ENCODE measurements around the gene NT5C1A. TPM values are rescaled to one million over a fixed set of nuclear protein-coding genes. Genes with fewer than 3 reads are reported as not detected.
A peak's percentile ranks its signal among the peaks of the same experiment; 100 is the strongest.

Gene NT5C1A
- total RNA-seq, 2 donors from 2014 or later = 0.91 TPM; not detected in 1

- Histone ChIP-seq H3K9me3 (no peaks in the 10 kb centered on the region), H3K4me1 (replicated peaks) (no peaks in the 10 kb centered on the region), H3K36me3 (no peaks in the 10 kb centered on the region), H3K27ac (peak overlapping the region; percentile 22 to 45), H3K27me3 (replicated peaks; ENCODE audit: insufficient read depth) (no peaks in the 10 kb centered on the region), H3K4me3 (no peak overlapping the region)
- WGBS = 81% methylated on average over 12 of the region's 12 CpGs
- TF ChIP-seq POLR2AphosphoS5 (IDR thresholded peaks at IDR 0.05) = no peak
- TF ChIP-seq CTCF (IDR thresholded peaks at IDR 0.05) = no peak
- TF ChIP-seq POLR2A (IDR thresholded peaks at IDR 0.05) = no peak
- intact Hi-C loops (cut with DNase I) = no loop called here
- DNase-seq (ENCODE audit: low spot score) = no peak
Observed at GRCh38 chr1:39635205-39635870, 36.6 kb downstream of the NT5C1A start.

- no peak overlapping the region for H3K27ac ChIP-seq
- peak overlapping the region in 1 of 2 donors; percentile 11 for H3K4me3 ChIP-seq
- no peaks in the 10 kb centered on the region for H3K4me1 ChIP-seq (replicated peaks)
- no peak for DNase-seq (ENCODE audit: low spot score)
- intact Hi-C loops (cut with DNase I) = no loop called here
- TF ChIP-seq POLR2AphosphoS5 (IDR thresholded peaks at IDR 0.05) (no peak), CTCF (IDR thresholded peaks at IDR 0.05) (no peak), POLR2A (IDR thresholded peaks at IDR 0.05) (no peak)
- no peaks in the 10 kb centered on the region for H3K27me3 ChIP-seq (replicated peaks; ENCODE audit: insufficient read depth)
- H3K36me3 ChIP-seq = no peaks in the 10 kb centered on the region
- 79% methylated on average over 3 of the region's 3 CpGs for WGBS
- no peaks in the 10 kb centered on the region for H3K9me3 ChIP-seq
Observed at GRCh38 chr1:39633422-39633821, 38.5 kb downstream of the NT5C1A start.

- intact Hi-C loops (cut with DNase I) = no loop called here
- 15% methylated on average over 58 of the region's 61 CpGs for WGBS
- Histone ChIP-seq H3K4me1 (replicated peaks) (no peaks in the 10 kb centered on the region), H3K27me3 (replicated peaks; ENCODE audit: insufficient read depth) (no peaks in the 10 kb centered on the region), H3K4me3 (peak overlapping the region in 1 of 2 donors; percentile 11), H3K36me3 (no peaks in the 10 kb centered on the region), H3K9me3 (no peaks in the 10 kb centered on the region), H3K27ac (peak overlapping the region in 1 of 2 donors; percentile 35)
- DNase-seq (ENCODE audit: low spot score) = peak; percentile 36
- TF ChIP-seq POLR2A (IDR thresholded peaks at IDR 0.05) (no peak), POLR2AphosphoS5 (IDR thresholded peaks at IDR 0.05) (no peak), CTCF (IDR thresholded peaks at IDR 0.05) (no peak)
Observed at GRCh38 chr1:39632682-39633417, 39.1 kb downstream of the NT5C1A start.

- TF ChIP-seq POLR2AphosphoS5 (IDR thresholded peaks at IDR 0.05) (no peak), POLR2A (IDR thresholded peaks at IDR 0.05) (no peak), CTCF (IDR thresholded peaks at IDR 0.05) (no peak)
- H3K36me3 ChIP-seq = no peaks in the 10 kb centered on the region
- intact Hi-C loops (cut with DNase I) = no loop called here
Observed at GRCh38 chr1:39632323-39632681, 39.6 kb downstream of the NT5C1A start.

More at GRCh38 chr1:39632323-39632681, 39.6 kb downstream of the NT5C1A start:
- 88% methylated on average over 5 of the region's 5 CpGs for WGBS
- DNase-seq (ENCODE audit: low spot score) = no peak
- H3K27ac ChIP-seq = peak overlapping the region in 1 of 2 donors; percentile 35
- H3K27me3 ChIP-seq (replicated peaks; ENCODE audit: insufficient read depth) = no peaks in the 10 kb centered on the region
- H3K4me1 ChIP-seq (replicated peaks) = no peaks in the 10 kb centered on the region
- H3K4me3 ChIP-seq = peak overlapping the region in 1 of 2 donors; percentile 11
- no peaks in the 10 kb centered on the region for H3K9me3 ChIP-seq
